Glutamatergic neuron (in vitro differentiated cells): ENCODE results near the gene LSM4. TPM values are rescaled to one million over a fixed set of nuclear protein-coding genes. Genes with fewer than 3 reads are reported as not detected.

Experiments
- DNase-seq: peaks from one replicate; pipeline ENCODE4 v3.0.0; 2022
- H3K27ac Mint-ChIP-seq: one replicate; pipeline ENCODE4 v1.8.0; 2020; ENCODE audit warnings: mild to moderate bottlenecking, mixed read lengths, inconsistent platforms; ENCODE audit not compliant: unreplicated experiment
- H3K27me3 Mint-ChIP-seq: one replicate; pipeline ENCODE4 v1.8.0; 2020; ENCODE audit warnings: mild to moderate bottlenecking, moderate library complexity, mixed read lengths, inconsistent platforms; ENCODE audit not compliant: unreplicated experiment
- H3K36me3 Mint-ChIP-seq: one replicate; pipeline ENCODE4 v1.8.0; 2020; ENCODE audit warnings: mild to moderate bottlenecking, mixed read lengths, inconsistent platforms; ENCODE audit not compliant: unreplicated experiment
- H3K4me1 Mint-ChIP-seq: one replicate; pipeline ENCODE4 v1.8.0; 2020; ENCODE audit warnings: mild to moderate bottlenecking, low read depth, mixed read lengths, inconsistent platforms; ENCODE audit not compliant: unreplicated experiment
- H3K4me3 Mint-ChIP-seq: one replicate; pipeline ENCODE4 v1.8.0; 2020; ENCODE audit warnings: mild to moderate bottlenecking, mixed read lengths, inconsistent platforms; ENCODE audit not compliant: unreplicated experiment
- H3K9me3 Mint-ChIP-seq: one replicate; pipeline ENCODE4 v1.8.0; 2020; ENCODE audit warnings: mild to moderate bottlenecking, moderate library complexity, mixed read lengths, inconsistent platforms; ENCODE audit not compliant: unreplicated experiment
- total RNA-seq: library from RNA; stranded (reverse); fragmentation: NEBNext Ultra II Directional; extraction: Animal tissue kit (Norgen Biotek cat#: 25700); gene quantifications from one replicate; pipeline ENCODE4 v1.2.1, GENCODE V29; 2021; ENCODE audit not compliant: unreplicated experiment
- TF ChIP-seq, protein P1 (sequence below): fragments of 200-600 bp; sonication (generic); IDR thresholded peaks from one replicate; pipeline ENCODE4 v1.5.0; 2021; ENCODE audit not compliant: partially characterized antibody, unreplicated experiment

Gene LSM4
- total RNA-seq, 1 donor from 2014 or later, result 137 TPM

DNA sequence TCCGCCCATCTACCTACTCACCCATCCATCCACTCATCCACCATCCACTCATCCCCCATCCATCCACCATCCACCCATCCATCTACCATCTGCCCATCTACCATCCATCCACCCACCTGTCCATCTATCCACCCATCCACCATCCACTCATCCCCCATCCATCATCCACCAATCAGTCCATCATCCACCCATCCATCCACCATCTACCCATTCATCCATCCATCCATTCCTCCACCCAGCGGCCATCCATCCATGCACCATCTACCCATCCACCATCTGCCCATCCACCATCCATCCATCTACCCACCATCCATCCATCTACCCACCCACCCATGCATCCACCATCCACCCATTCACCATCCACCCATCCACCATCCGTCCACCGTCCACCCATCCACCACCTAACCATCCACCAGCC, 27.8 kb downstream of the LSM4 start:
- DNase-seq, result no peak
- H3K4me3 Mint-ChIP-seq, result no peak overlapping the region
- peaks cover 3% of the 10 kb centered on the region for H3K9me3 Mint-ChIP-seq
- peaks cover 8% of the 10 kb centered on the region for H3K27me3 Mint-ChIP-seq
- TF ChIP-seq, protein P1, sequence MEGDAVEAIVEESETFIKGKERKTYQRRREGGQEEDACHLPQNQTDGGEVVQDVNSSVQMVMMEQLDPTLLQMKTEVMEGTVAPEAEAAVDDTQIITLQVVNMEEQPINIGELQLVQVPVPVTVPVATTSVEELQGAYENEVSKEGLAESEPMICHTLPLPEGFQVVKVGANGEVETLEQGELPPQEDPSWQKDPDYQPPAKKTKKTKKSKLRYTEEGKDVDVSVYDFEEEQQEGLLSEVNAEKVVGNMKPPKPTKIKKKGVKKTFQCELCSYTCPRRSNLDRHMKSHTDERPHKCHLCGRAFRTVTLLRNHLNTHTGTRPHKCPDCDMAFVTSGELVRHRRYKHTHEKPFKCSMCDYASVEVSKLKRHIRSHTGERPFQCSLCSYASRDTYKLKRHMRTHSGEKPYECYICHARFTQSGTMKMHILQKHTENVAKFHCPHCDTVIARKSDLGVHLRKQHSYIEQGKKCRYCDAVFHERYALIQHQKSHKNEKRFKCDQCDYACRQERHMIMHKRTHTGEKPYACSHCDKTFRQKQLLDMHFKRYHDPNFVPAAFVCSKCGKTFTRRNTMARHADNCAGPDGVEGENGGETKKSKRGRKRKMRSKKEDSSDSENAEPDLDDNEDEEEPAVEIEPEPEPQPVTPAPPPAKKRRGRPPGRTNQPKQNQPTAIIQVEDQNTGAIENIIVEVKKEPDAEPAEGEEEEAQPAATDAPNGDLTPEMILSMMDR, result no peak
- no peak overlapping the region for H3K27ac Mint-ChIP-seq
- H3K36me3 Mint-ChIP-seq, result peaks cover 4% of the 10 kb centered on the region
- peaks cover 6% of the 10 kb centered on the region for H3K4me1 Mint-ChIP-seq

DNA sequence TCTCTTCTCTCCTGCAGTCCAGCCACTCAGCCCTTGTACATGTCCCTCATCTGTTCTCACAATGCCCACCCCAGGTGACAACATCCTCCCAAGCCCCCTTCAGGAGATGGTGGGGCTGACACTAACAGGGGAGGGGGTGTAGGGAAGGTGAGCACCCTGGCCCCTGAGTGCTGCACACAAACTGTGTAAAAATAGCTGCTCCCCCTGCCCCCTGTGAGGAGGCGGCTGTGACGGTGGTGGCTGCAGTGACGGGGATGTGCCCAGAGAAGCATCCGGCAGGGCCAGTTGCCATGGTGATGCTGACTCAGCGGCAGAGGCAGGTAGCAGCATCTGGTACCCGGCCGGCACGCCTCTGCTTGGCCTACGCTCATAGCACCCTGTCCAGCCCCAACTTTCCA, 28.4 kb downstream of the LSM4 start:
- Mint-ChIP-seq H3K36me3 (peaks cover 4% of the 10 kb centered on the region), H3K27me3 (peaks cover 8% of the 10 kb centered on the region), H3K9me3 (peaks cover 3% of the 10 kb centered on the region), H3K4me1 (peaks cover 6% of the 10 kb centered on the region), H3K4me3 (no peak overlapping the region), H3K27ac (no peak overlapping the region)
- TF ChIP-seq, protein P1, result no peak
- DNase-seq, result peak; percentile 51

DNA sequence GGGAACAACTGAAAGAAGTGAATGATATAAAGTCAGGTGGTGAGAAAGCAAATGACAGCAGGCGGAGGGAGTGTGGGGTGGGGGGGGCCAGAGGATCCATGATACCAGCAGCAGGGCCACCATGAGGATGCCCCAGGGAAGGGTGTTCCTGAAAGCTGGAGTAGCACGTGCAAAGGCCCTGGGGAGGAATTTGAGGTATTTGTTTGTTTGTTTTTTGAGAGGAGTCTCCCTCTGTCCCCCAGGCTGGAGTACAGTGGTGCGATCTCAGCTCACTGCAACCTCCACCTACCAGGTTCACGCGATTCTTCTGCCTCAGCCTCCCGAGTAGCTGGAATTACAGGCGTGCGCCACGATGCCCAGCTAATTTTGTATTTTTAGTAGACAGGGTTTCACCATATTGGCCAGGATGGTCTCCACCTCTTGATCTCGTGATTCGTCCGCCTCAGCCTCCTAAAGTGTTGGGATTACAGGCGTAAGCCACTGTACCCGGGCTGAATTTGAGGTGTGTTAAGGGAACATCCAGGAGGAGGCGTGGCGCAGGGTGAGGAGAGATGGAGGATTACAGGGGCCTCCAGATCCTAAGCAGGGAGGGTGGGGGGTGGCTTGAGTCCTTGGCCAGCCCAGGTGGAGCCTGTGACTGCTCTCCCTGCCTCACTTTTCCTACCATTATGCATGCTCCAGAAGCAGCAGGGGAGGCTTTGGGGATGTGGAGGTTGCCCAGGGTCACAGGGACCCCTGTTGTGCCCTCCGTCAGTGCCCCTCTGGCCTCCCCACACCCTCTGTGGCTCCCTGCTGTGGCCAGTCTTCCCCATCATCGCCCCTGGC, 29.0 kb downstream of the LSM4 start:
- TF ChIP-seq, protein P1, result no peak
- H3K36me3 Mint-ChIP-seq, result peaks cover 4% of the 10 kb centered on the region
- H3K27me3 Mint-ChIP-seq, result peaks cover 8% of the 10 kb centered on the region
- no peak overlapping the region for H3K4me3 Mint-ChIP-seq
- H3K9me3 Mint-ChIP-seq, result peaks cover 3% of the 10 kb centered on the region
- H3K27ac Mint-ChIP-seq, result no peak overlapping the region
- no peak for DNase-seq
- peaks cover 6% of the 10 kb centered on the region for H3K4me1 Mint-ChIP-seq

DNA sequence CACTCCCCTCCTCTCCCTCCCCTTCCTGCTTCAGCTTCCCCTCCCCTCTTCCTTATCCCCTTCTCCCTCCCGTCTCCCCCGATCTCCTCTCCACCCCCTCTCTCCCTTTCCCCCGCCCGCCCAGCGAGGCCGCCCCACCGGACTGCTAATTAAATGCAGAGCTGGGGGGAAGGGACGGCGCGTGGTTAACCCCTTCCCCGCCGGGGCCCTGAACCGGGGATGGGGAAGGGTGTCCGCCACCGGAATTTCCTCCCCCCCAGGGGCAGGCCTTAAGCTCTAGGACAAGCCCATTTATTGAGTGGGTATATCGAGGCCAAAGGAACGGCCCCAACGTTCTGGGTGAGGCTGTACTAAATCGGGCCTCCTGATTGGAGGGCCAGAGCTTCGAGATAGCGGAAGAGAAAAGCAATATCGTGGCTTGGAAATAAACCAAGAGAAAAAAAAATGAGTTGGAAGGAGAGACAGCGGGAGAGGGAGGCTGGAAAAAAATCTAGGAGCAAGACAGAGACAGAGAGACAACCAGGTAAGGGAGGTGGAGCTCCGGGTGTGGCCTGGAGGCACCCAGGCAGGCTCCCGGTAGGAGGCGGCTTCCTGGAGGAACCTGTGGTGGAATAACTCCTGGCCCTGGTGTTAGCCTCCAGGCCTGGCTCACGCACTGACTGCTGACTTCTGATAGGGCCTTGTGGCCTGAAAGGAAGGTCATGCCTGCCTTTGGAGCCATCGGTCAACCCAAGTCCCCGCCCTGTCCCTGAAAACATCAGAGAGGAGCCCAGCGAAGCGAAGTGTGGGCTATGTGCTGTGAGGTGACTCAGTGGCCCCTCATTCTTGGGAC, 29.9 kb downstream of the LSM4 start:
- DNase-seq, result peak; percentile 65
- peaks cover 4% of the 10 kb centered on the region for H3K36me3 Mint-ChIP-seq
- H3K9me3 Mint-ChIP-seq, result peaks cover 3% of the 10 kb centered on the region
- peaks cover 8% of the 10 kb centered on the region for H3K27me3 Mint-ChIP-seq
- peaks cover 6% of the 10 kb centered on the region for H3K4me1 Mint-ChIP-seq
- peak overlapping the region; percentile 80 for H3K27ac Mint-ChIP-seq
- peak overlapping the region; percentile 71 for H3K4me3 Mint-ChIP-seq
- TF ChIP-seq, protein P1, result no peak
